ENCODE measurements around the gene DLEC1.

Gene DLEC1

DNA sequence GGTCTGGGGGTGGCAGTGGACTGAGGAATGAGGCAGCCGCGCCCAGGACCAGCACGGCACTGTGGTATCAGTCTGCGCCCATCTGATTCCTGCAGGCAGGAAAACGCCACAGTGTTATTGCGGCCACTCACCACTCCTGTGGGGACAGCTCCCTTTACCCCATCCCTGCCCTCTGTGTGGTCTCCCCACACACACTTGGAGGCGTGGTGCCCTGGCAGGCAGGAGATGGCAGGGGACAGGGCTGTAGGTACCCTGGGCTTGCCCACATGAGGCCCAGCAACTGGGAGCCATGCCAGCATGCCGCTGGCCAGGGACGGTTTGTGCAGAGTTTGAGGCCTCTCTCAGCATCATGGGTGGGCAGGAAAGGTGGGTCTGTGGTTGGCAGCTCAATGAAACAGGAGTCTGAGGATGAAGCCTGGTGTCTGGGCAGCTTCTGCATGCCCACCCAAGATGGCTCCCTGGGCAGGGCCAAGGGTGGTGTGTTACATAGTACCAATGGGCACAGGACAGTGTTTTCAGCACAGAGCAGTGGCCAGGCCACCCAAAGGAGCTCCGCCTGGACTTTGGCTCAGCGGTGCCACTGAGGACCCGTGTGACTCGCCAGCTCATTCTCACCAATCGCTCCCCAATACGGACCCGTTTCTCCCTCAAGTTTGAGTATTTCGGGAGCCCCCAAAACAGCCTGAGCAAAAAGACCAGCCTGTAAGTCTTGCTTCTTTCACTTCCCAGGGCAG lies 70.7 kb downstream of the DLEC1 start:
- DNase-seq = no peak

DNA sequence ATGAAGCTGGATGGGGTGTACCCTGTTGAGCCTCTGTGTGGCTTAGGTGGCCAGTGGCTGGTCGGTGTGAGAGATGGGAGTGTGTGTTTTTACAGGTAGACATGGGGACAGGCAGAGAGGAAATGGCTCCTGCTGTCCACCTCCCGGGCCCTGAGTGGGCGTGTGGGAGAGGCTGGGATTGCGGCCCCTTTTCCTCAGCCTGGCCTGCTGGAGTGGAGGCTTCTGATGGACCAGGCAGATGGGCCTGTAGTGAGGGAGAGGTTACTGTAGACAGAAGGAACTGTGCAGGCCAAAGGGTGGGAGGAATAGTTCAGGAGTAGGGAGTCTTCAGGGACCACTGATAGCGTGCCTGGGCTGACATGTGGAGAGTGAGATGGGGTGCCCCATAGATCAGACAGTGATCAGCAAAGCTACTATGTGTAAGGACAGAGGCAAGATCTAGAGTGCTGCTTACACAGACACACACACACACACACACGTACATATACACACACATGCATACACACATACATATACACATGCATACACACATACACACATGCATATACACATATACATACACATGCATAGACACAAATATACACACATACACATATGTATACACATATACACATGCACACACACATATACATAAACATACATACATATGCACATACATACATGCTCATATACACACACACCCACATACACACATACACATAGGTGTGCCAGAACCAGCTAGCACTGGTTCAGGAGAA lies 71.5 kb downstream of the DLEC1 start:
- DNase-seq = no peak

DNA sequence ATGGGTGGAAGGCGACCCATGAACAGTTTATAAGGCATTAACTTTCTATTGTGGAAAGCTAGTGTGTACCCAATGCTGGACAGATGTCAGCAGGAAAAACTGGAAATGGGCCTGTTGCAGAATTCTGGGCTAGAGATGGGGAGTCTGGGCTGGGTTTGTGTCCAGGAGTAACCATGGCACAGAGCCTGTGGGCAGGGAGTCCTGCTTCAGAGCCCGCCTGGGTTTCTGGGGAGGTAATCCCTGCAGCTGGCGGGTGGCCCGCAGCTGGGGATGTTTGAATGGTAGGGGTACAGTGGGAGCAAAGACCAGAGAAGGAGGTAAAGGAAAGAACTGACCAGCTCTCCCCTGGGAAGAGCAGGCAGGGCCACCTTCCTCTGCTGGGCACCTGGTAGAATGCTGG lies 72.2 kb downstream of the DLEC1 start:
- DNase-seq = no peak

DNA sequence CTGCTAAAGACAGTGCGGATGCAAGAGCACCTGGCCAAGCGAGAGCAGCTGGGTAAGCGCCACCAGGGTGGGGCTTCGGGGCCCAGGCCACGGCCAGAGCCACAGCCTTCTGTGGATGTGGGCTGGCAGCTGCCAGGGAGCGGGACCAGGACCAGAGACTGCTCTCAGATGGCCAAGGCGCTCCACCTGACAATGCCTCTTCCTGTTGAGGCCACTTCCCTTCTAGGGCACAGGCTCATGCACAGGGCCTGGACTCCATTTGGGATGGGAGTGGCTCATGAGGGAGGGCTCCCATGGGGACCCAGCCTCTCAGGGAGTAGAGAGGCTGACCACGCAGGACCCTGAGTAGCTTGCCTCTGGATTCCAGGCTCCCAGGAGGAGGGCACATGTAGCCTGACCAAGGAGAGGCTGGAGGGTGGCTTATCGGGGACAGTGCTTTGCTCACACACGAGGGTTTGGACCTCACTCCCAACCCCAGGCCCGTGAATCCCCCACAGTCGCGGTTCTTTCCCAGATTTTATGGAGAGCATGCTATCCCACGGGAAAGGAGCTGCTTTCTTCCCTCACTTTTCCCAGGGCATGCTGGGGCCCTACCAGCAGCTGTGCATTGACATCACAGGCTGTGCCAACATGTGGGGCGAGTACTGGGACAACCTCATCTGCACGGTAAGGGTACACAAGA lies 72.8 kb downstream of the DLEC1 start:
- no peak for DNase-seq

GRCh38 chr3:38112378-38112761 lies 73.4 kb downstream of the DLEC1 start:
- no peak for DNase-seq

GRCh38 chr3:38114052-38114874 lies 75.3 kb downstream of the DLEC1 start:
- DNase-seq = no peak

DNA sequence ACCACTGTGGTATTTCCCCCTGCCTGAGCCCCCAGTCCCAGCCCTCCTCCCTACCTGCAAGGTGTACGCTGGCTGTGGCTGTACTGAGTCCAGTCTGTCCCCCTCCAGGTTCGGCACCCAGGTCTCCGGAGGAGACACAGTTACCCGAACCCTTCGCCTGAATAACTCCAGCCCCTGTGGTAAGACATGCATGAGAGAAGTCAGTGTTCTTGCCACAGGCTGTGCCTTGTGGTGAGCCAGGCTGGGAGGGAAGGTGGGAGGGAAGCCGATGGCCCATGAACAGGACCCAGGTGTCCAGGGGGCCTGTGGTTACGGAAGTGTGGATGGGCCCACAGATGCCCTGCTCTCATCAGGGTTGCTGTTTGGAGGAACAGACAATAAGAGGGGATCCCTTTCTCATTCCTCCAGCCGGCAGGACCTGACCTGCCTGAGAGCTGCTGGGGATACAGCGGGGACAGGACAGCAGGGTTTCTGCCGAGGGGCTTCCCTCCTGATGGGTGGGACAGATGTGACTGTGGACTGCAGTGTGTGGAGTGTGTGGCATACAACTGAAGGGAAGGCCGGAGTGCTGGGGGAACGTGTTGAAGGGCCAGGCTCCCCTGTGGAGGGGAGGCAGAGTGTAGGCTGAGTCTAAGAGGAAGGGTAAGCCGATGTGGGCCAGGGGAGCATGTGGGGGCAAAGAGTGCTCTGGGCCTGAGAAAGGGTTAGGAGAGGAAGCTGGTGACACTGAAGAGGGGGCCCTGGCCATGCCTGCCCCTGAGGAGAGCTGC lies 76.1 kb downstream of the DLEC1 start:
- DNase-seq = no peak

DNA sequence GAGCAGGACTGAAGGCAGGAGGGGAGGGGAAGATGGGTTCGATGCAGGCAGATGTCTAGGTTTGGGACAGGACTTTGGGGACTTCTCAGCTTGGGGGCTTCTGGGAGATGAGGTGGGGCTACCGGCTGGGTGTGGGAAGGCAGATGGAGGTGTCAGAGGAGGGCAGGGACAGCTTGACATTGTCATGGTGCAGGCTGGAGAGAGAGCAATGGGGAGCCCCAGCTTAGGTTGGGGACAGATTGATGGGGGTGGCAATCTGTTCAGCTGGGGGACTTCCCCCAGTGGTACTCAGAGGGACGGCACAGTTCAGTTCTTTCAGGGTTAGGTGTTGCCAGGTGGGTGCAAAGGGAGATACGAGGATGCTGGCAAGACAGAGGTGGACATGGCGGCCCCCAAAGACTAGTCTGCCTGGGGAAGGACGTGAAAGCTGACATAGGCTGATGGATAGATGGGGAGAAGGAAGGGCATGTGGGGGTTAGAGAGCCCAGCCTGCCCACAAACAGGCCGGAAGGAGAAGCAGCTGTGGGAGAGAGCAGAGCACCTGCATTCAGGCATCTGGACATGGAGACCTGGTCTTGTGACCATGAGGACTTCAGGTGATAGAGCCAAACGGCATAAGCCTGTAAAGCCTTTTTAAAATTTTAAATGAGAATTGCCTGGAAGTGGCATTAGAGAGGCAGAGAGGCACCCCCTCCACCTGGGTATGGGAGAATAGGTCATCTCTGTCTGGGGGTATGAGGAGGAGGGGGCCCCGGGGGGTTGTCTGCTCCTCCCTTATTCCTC lies 76.8 kb downstream of the DLEC1 start:
- no peak for DNase-seq

- no peak for DNase-seq
These were observed 77.6 kb downstream of the DLEC1 start for GRCh38 chr3:38116471-38117162.

- DNase-seq = no peak
These were observed 78.2 kb downstream of the DLEC1 start for GRCh38 chr3:38117163-38117716.

DNA sequence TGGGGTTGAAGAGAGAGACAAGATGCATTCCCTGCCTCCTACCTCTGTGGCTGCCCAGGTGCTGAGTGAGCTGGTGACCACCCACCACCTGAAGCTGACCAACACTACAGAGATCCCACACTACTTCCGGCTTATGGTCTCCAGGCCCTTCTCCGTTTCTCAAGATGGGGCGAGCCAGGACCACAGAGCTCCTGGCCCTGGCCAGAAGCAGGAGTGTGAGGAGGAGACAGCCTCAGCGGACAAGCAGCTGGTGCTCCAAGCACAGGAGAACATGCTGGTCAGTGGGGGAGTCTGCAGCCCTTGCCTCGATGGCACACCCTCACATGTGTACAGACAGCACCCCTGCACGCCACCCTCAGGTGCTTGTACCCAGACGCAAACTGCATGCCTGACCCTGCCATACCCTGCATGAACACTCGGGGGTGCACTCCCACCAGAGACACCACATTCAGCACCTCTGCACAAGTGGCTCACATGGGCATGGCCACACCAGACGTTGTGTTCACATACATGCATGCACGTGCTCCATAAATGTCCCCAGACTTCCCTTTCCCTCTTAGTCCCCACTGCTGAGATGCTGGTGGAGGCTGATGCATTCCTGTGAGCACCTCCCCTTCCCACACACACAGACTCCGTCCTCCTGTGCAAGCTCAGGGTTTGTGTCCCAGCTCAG lies 78.9 kb downstream of the DLEC1 start:
- peak; percentile 75 for DNase-seq

DNA sequence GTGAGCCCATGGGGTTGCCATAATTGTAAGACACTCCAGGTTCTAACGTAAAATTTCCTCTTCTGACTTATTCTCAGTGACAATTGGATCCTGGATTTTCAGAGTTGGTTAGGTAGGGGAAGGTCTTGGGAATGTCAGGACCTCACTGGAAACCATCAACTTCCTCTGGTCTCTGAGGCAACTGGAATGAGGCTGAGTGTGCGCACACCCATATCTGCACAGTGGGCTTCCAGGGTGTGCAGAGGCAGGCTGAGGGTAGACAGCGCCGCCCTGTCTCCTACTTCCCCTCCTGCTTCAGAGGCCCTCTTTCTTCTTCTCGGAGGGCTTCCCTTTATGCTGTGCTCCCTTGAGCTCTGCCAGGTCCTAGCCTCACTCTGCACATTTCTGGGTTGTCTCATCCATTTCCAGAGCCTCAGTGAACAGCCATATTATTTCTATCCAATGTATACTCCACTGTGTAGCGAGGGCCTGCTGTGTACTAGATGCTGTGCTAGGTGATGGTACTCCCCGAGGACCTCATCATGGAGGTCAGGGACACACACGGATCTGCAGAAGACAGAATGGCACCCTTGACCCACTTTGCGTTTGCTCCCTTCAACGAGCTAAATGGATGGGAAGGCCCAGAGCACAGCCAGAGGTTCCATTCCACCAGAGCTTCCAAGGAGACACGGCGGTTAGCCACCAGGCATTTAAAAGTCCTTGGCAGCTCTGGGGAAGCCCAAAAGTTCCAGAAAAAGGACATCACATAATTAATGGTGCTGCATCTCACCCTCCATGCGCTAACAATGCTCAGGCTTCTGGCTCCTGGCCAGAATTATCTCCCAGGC lies 79.6 kb downstream of the DLEC1 start:
- no peak for DNase-seq

DNA sequence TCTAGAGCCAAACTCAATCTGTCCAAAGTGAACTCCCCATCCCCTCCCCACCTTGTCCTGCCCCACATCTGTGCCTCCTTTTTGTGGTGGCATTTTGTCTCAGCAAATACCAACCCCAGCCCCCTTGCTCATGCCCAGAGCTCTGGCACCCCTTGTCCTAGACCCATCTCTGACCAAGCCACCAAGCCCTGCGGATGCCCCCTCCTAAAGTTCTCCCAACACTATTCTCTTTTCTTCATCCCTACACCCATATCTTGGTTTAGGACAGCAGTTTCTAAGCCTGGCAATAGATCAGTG lies 80.2 kb downstream of the DLEC1 start:
- no peak for DNase-seq

- no peak for DNase-seq
These were observed 81.0 kb downstream of the DLEC1 start for GRCh38 chr3:38119821-38120692.

DNA sequence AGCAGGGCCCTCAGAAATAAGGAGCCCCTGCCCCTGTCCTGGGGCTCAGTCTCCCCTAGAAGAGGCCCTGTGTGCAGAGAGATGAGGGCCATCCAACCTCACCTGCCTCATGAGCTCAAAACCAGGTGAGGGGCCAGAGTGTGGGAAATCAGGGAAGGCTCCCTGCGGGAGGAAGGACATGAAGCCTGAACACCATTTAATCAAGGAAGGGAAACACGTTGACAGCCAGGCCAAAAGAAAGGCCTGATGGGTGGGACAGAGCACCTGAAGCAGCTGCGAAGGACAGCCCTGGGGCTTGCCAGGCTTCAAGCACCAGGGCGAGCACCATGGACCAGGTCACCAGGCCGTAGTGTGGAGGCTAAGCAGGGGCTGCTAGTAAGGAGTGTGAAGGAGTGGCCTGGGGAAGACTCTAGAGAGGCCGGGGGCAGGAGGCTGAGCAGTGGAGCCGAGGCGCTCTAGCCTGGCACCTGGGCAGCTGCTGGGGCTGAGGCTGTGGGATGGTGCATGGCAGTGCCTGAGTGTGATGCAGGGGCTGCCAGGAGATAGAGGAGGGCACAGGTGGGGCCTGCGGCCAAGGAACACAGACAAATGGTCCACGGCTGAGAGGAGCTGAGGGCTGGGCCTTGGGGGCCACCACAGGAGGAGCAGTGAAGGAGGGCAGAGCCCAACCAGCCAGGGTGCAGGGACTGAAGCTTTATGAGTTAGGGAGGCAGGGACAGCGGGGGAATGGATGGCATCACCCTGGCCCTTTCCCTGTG lies 81.9 kb downstream of the DLEC1 start:
- no peak for DNase-seq

DNA sequence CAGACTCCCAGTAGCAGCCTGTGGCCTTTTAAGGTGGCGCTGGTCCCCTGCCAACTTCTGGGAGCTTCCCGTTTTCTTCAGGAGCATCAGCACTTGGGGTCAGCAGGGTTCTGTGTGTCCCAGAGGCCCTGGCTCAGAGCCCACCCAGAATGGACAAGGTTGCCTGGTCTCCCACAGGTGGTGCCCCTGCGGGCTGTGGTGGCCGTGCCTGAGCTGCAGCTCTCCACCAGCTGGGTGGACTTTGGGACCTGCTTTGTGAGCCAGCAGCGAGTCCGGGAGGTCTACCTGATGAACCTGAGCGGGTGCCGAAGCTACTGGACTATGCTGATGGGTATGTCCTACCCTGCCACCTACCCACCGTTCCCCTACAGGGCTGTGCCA lies 82.4 kb downstream of the DLEC1 start:
- no peak for DNase-seq

GRCh38 chr3:38121832-38122461 lies 82.9 kb downstream of the DLEC1 start:
- no peak for DNase-seq
